H1 (cell line): ENCODE data around the gene RHBDF2. TPM values are rescaled to one million over a fixed set of nuclear protein-coding genes. Genes with fewer than 3 reads are reported as not detected.

ENCODE experiments used
- CTCF ChIA-PET: fragments of 300-600 bp; sonication (Branson Sonifier 250); formaldehyde crosslinking; loops from one replicate; lab custom pipeline; 2021; ENCODE audit not compliant: partially characterized antibody; lab: Charles Lee
- POLR2A ChIA-PET: fragments of 300-600 bp; sonication (Branson Sonifier 250); formaldehyde crosslinking; loops from one replicate; lab custom pipeline; 2021; ENCODE audit warnings: inconsistent platforms; ENCODE audit not compliant: partially characterized antibody; lab: Charles Lee
- DNase-seq, 2 experiments: peaks; one replicate each; pipeline versions ENCODE4 v3.0.0 to v3.0.0-alpha.2; 2010 to 2022; ENCODE audit warnings: low spot score in 2 of 2, low read depth in 1 of 2, mixed read lengths in 1 of 2
- FAIRE-seq: peaks from 2 replicates; lab custom pipeline; 2011; peaks lifted over from hg19 to GRCh38; lab: Jason Lieb, UNC
- H2AFZ ChIP-seq: 2 replicates; pipeline ENCODE4 v1.8.1; 2012; ENCODE audit warnings: low read length, inconsistent platforms
- H2AK5ac ChIP-seq: 2 replicates; pipeline ENCODE4 v1.6.1; 2013; ENCODE audit warnings: low read depth, low read length
- H2BK120ac ChIP-seq: replicated peaks from 2 replicates; pipeline ENCODE3; 2013; ENCODE audit warnings: low read depth, low read length, inconsistent platforms
- H2BK12ac ChIP-seq: 2 replicates; pipeline ENCODE4 v1.6.1; 2013; ENCODE audit warnings: low read depth, low read length
- H2BK15ac ChIP-seq: 2 replicates; pipeline ENCODE4 v1.6.1; 2013; ENCODE audit warnings: low read length
- H2BK20ac ChIP-seq: 2 replicates; pipeline ENCODE4 v1.6.1; 2013; ENCODE audit warnings: low read length
- H2BK5ac ChIP-seq: 2 replicates; pipeline ENCODE4 v1.6.1; 2013; ENCODE audit warnings: low read depth, low read length
- H3K14ac ChIP-seq: 2 replicates; pipeline ENCODE4 v1.6.1; 2013; ENCODE audit warnings: inconsistent platforms; ENCODE audit not compliant: insufficient read length
- H3K18ac ChIP-seq: 2 replicates; pipeline ENCODE4 v1.6.1; 2013; ENCODE audit warnings: low read length; ENCODE audit errors: extremely low read depth
- H3K23ac ChIP-seq: 2 replicates; pipeline ENCODE4 v1.6.1; 2013; ENCODE audit warnings: inconsistent platforms; ENCODE audit not compliant: insufficient read length
- H3K23me2 ChIP-seq: 2 replicates; pipeline ENCODE4 v1.6.1; 2013; ENCODE audit warnings: low read depth, low read length
- H3K27ac ChIP-seq: 2 replicates; pipeline ENCODE4 v1.6.1; 2011; ENCODE audit warnings: low read depth, low read length, inconsistent platforms
- H3K27me3 ChIP-seq, 4 experiments: replicated peaks in 1 of 4; 1 replicate in 1 of 4; 2 replicates in 3 of 4; pipeline versions ENCODE4 v1.6.1 to v1.8.1; 2011 to 2013; ENCODE audit warnings: low read length in 3 of 4, mild to moderate bottlenecking in 3 of 4, inconsistent platforms in 2 of 4, mixed read lengths in 2 of 4, moderate library complexity in 1 of 4; ENCODE audit not compliant: control insufficient read depth in 3 of 4, insufficient read depth in 3 of 4; ENCODE audit errors: extremely low read depth in 1 of 4
- H3K36me3 ChIP-seq, 4 experiments: 2 replicates each; pipeline versions ENCODE4 v1.6.1 to v1.8.1; 2011 to 2013; ENCODE audit warnings: mild to moderate bottlenecking in 4 of 4, low read length in 3 of 4, moderate library complexity in 2 of 4, control low read depth in 1 of 4, inconsistent platforms in 1 of 4; ENCODE audit not compliant: insufficient read depth in 4 of 4, control insufficient read depth in 2 of 4
- H3K4ac ChIP-seq: replicated peaks from 2 replicates; pipeline ENCODE3; 2013; ENCODE audit warnings: low read length, low read depth, mixed read lengths, inconsistent platforms; ENCODE audit not compliant: insufficient read length
- H3K4me1 ChIP-seq, 4 experiments: replicated peaks in 1 of 4; 1 replicate in 1 of 4; 2 replicates in 3 of 4; pipeline versions ENCODE4 v1.6.1 to v1.8.1; 2011 to 2013; ENCODE audit warnings: low read length in 3 of 4, inconsistent platforms in 2 of 4, mixed read lengths in 1 of 4; ENCODE audit not compliant: insufficient read depth in 4 of 4, control insufficient read depth in 3 of 4
- H3K4me2 ChIP-seq, 2 experiments: 2 replicates each; pipeline versions ENCODE4 v1.6.1 to v1.8.1; 2011 to 2013; ENCODE audit warnings: low read depth in 2 of 2, low read length in 2 of 2, control low read depth in 1 of 2, inconsistent platforms in 1 of 2, mild to moderate bottlenecking in 1 of 2; ENCODE audit not compliant: insufficient read depth in 1 of 2
- H3K4me3 ChIP-seq, 4 experiments: fragments of 200-600, 300-600 bp in 1 of 4; sonication (generic), shearing (Covaris generic), sonication (Bioruptor Twin) in 1 of 4; 2 replicates each; pipeline versions ENCODE4 v1.5.1 to v1.8.1; 2011 to 2016; ENCODE audit warnings: low read length in 4 of 4, low read depth in 3 of 4, control low read depth in 2 of 4, inconsistent platforms in 2 of 4, mild to moderate bottlenecking in 2 of 4, mixed read lengths in 1 of 4, moderate library complexity in 1 of 4; ENCODE audit not compliant: insufficient read depth in 2 of 4; ENCODE audit errors: extremely low read depth in 1 of 4
- H3K56ac ChIP-seq: replicated peaks from 2 replicates; pipeline ENCODE3; 2013; ENCODE audit warnings: low read depth, mild to moderate bottlenecking, mixed read lengths, low read length, inconsistent platforms; ENCODE audit not compliant: insufficient read length
- H3K79me1 ChIP-seq: 2 replicates; pipeline ENCODE4 v1.6.1; 2013; ENCODE audit warnings: low read depth, low read length, control low read depth
- H3K79me2 ChIP-seq, 2 experiments: 2 replicates each; pipeline versions ENCODE4 v1.6.1 to v1.8.1; 2012 to 2013; ENCODE audit warnings: low read length in 2 of 2, mild to moderate bottlenecking in 2 of 2, inconsistent platforms in 1 of 2; ENCODE audit not compliant: insufficient read depth in 2 of 2, control insufficient read depth in 1 of 2
- H3K9ac ChIP-seq, 4 experiments: replicated peaks in 1 of 4; 1 replicate in 1 of 4; 2 replicates in 3 of 4; pipeline versions ENCODE4 v1.6.1 to v1.8.1; 2011 to 2013; ENCODE audit warnings: low read depth in 3 of 4, low read length in 3 of 4, control low read depth in 2 of 4, mild to moderate bottlenecking in 2 of 4, moderate library complexity in 2 of 4, inconsistent platforms in 1 of 4; ENCODE audit errors: extremely low read depth in 1 of 4
- H3K9me3 ChIP-seq, 2 experiments: 2 replicates each; pipeline versions ENCODE4 v1.6.1 to v1.8.1; 2012 to 2013; ENCODE audit warnings: mild to moderate bottlenecking in 2 of 2, moderate library complexity in 2 of 2, control low read depth in 1 of 2, inconsistent platforms in 1 of 2, low read depth in 1 of 2, low read length in 1 of 2, mixed read lengths in 1 of 2; ENCODE audit not compliant: insufficient read depth in 2 of 2
- H4K20me1 ChIP-seq, 2 experiments: replicated peaks in 1 of 2; 2 replicates each; pipeline versions ENCODE3 to v1.8.1; 2011 to 2013; ENCODE audit warnings: inconsistent platforms in 2 of 2, low read length in 2 of 2, mild to moderate bottlenecking in 1 of 2; ENCODE audit not compliant: insufficient read depth in 2 of 2, control insufficient read depth in 1 of 2
- H4K5ac ChIP-seq: 2 replicates; pipeline ENCODE4 v1.6.1; 2013; ENCODE audit warnings: low read length, low read depth, mixed read lengths, inconsistent platforms; ENCODE audit not compliant: insufficient read length
- H4K8ac ChIP-seq: 2 replicates; pipeline ENCODE4 v1.8.0; 2013; ENCODE audit warnings: mild to moderate bottlenecking, moderate library complexity, low read length, inconsistent platforms; ENCODE audit not compliant: insufficient read depth; ENCODE audit errors: extremely low read depth
- H4K91ac ChIP-seq: replicated peaks from 2 replicates; pipeline ENCODE3; 2013; ENCODE audit warnings: low read length, mixed read lengths, inconsistent platforms; ENCODE audit not compliant: insufficient read length
- BACH1 ChIP-seq: IDR thresholded peaks from 2 replicates; pipeline ENCODE4 v1.6.1; 2012; ENCODE audit warnings: low read length, improper control_type of control experiment
- JUN ChIP-seq: IDR thresholded peaks from 2 replicates; pipeline ENCODE4 v1.6.1; 2011; ENCODE audit warnings: low read depth, mild to moderate bottlenecking, improper control_type of control experiment, low read length
- NANOG ChIP-seq: IDR thresholded peaks from 2 replicates; pipeline ENCODE4 v1.6.1; 2011; ENCODE audit warnings: low read length, low read depth, mild to moderate bottlenecking, inconsistent platforms; ENCODE audit not compliant: insufficient read depth, poor library complexity, severe bottlenecking
- TAF1 ChIP-seq: IDR thresholded peaks from 2 replicates; pipeline ENCODE4 v1.6.1; 2011; ENCODE audit warnings: mild to moderate bottlenecking, low read depth, low read length
- ZNF274 ChIP-seq: IDR thresholded peaks from 2 replicates; pipeline ENCODE4 v1.7.0; 2012; ENCODE audit warnings: low read length, borderline replicate concordance; ENCODE audit errors: extremely low read depth
- WGBS, 2 experiments: shearing (Covaris generic) in 1 of 2; methylation state at CpG; one replicate each; pipeline versions ENCODE4 v1.1.6 to v1.1.7; 2013 to 2015; ENCODE audit warnings: low lambda C conversion rate in 2 of 2, mixed read lengths in 2 of 2, inconsistent platforms in 1 of 2, low coverage in 1 of 2, missing lambda C conversion rate in 1 of 2; ENCODE audit not compliant: insufficient replicate concordance in 2 of 2, insufficient coverage in 1 of 2, insufficient read length in 1 of 2; ENCODE audit errors: extremely low coverage in 1 of 2, missing lambda C conversion rate in 1 of 2; 5-methylcytosine and 5-hydroxymethylcytosine counted together
- polyA plus RNA-seq, 7 experiments: library from polyadenylated mRNA; depleted of rRNA in 3 of 7; stranded (reverse) in 5 of 7; unstranded in 2 of 7; fragments of >200 nt in 5 of 7; fragments of 200-250 nt in 2 of 7; gene quantifications; 1 replicate in 5 of 7; 2 replicates in 1 of 7; 4 replicates in 1 of 7; pipeline versions ENCODE4 v1.2.1 to v1.2.3, GENCODE V29; 2011 to 2013; ENCODE audit warnings: missing spikeins in 2 of 7, mixed read lengths in 2 of 7
- total RNA-seq: library from RNA; stranded (reverse); fragmentation: NEBNext Ultra II Directional; extraction: Animal tissue kit (Norgen Biotek cat#: 25700); gene quantifications from 2 replicates; pipeline ENCODE4 v1.2.1, GENCODE V29; 2021

Gene RHBDF2
- total and polyA plus RNA-seq, 2 of the 8 experiments (the other 6 are each of a cell fraction or from before 2014, with no cell fraction given) = 21.2 to 25.9 TPM

DNA sequence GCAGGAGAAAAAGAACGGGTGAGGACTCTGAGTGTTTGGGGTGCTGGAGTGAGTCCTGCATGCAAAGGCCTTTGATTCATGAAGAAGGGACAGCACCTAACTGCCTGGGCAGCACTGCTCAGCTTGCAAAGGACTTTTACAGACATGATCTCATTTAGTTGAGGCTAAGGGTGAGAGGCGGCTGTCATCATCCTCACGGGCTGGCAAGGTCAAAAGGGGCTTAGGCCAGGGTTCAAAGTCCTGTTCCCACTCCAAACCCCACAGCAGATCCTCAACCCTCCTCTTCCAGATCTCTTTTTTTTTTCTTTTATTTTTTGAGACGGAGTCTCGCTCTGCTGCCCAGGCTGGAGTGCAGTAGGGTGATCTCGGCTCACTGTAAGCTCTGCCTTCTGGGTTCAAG lies 4.8 kb downstream of the RHBDF2 start:
- Histone ChIP-seq H3K4me3 (no peak overlapping the region), H2AK5ac (no peak overlapping the region), H3K56ac (no peak overlapping the region), H3K9me3 (no peaks in the 10 kb centered on the region), H2BK15ac (no peak overlapping the region), H3K18ac (no peak overlapping the region), H3K23me2 (peaks cover 6% of the 10 kb centered on the region; the same call in 1 of the 2 replicates), H3K79me1 (peaks cover 12% of the 10 kb centered on the region), H3K9ac (no peak overlapping the region), H2BK120ac (no peak overlapping the region), H4K8ac (no peak overlapping the region), H3K27me3 (no peaks in the 10 kb centered on the region), H3K4ac (no peak overlapping the region), H3K14ac (no peak overlapping the region), H2AFZ (no peak overlapping the region), H3K4me1 (peaks cover 10 to 49% (median 38%) of the 10 kb centered on the region in 4 experiments), H3K27ac (no peak overlapping the region), H3K23ac (no peak overlapping the region), H3K36me3 (no peaks in the 10 kb centered on the region), H4K20me1 (peaks cover 8 to 29% of the 10 kb centered on the region in 2 experiments), H2BK5ac (no peak overlapping the region), H3K79me2 (peaks cover 0 to 6% of the 10 kb centered on the region in 2 experiments; a peak in 2 of 4 replicates), H3K4me2 (no peak overlapping the region), H2BK20ac (no peak overlapping the region), H2BK12ac (no peak overlapping the region), H4K91ac (no peak overlapping the region), H4K5ac (no peak overlapping the region)
- no peak for FAIRE-seq
- POLR2A ChIA-PET = interaction anchor here (0.7 to 1.2 kb wide), 3 partner anchors 29 to 1025 kb away, joined by 3 to 4 read pairs (median 3); partner anchors contain the start of gene AANAT
- TF ChIP-seq TAF1 = no peak
- TF ChIP-seq JUN = no peak
- no peak for TF ChIP-seq ZNF274
- no peak for TF ChIP-seq BACH1
- TF ChIP-seq NANOG = no peak
- no peak for DNase-seq
- WGBS, 2 experiments = 99% methylated on average over 6 of the region's 6 CpGs; no CpG with 5 or more reads in 1 of the 2 experiments
- CTCF ChIA-PET = interaction anchor here (0.7 to 20.2 kb wide), 7 partner anchors 10 to 197 kb away, joined by 3 to 446 read pairs (median 4); partner anchors contain the start of gene AANAT
